ENCODE results near the gene RIT1. TPM values are rescaled to one million over a fixed set of nuclear protein-coding genes. Genes with fewer than 3 reads are reported as not detected.
A peak's percentile ranks its signal among the peaks of the same experiment; 100 is the strongest.
"Not testable (repeated sequence)": the region's sequence is repeated elsewhere in the genome, so short reads cannot be mapped to it uniquely, and the experiment has no call there.

RIT1 gene
- total RNA-seq, 4 donors from 2014 or later = 19.5 to 32.6 (median 27.4) TPM

DNA sequence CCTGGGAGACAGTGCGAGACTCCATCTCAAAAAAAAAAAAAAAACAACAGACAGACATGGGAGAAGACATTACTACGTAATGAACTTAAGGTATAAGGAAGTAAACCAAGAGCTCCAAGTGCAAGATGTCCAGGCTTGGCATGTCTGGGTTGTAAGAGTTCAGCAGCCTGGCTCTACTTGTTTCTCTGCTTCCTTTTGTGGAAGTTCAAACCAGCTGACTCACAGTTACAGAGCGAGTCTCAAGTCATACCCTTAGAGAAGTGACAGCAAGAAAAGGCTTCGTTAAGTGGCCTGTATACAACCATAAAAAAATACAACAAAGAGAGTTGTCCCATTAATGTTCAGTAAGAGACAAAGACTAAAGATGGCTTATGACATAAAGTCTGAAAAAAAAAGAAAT is 1.3 kb downstream of the RIT1 start:
- H3K4me1 ChIP-seq = peaks cover 6 to 7% of the 10 kb centered on the region in 2 donors
- no peaks in the 10 kb centered on the region for H3K27me3 ChIP-seq
- DNase-seq = no peak
- intact Hi-C loops (cut with DNase I) = no loop called here
- 81 to 85% methylated on average over 4 of the region's 4 CpGs for WGBS, 2 donors
- H3K36me3 ChIP-seq = peaks cover 28 to 46% of the 10 kb centered on the region in 2 donors
- H3K27ac ChIP-seq = peak overlapping the region in 2 of 3 donors; percentile 91
- no peak for TF ChIP-seq POLR2A (IDR thresholded peaks at IDR 0.05)
- TF ChIP-seq, protein P1, sequence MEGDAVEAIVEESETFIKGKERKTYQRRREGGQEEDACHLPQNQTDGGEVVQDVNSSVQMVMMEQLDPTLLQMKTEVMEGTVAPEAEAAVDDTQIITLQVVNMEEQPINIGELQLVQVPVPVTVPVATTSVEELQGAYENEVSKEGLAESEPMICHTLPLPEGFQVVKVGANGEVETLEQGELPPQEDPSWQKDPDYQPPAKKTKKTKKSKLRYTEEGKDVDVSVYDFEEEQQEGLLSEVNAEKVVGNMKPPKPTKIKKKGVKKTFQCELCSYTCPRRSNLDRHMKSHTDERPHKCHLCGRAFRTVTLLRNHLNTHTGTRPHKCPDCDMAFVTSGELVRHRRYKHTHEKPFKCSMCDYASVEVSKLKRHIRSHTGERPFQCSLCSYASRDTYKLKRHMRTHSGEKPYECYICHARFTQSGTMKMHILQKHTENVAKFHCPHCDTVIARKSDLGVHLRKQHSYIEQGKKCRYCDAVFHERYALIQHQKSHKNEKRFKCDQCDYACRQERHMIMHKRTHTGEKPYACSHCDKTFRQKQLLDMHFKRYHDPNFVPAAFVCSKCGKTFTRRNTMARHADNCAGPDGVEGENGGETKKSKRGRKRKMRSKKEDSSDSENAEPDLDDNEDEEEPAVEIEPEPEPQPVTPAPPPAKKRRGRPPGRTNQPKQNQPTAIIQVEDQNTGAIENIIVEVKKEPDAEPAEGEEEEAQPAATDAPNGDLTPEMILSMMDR (IDR thresholded peaks at IDR 0.05) = no peak
- H3K9me3 ChIP-seq = no peaks in the 10 kb centered on the region
- H3K4me3 ChIP-seq (replicated peaks in 1 of 3) = peak overlapping the region in 1 of 3 donors; percentile 74

DNA sequence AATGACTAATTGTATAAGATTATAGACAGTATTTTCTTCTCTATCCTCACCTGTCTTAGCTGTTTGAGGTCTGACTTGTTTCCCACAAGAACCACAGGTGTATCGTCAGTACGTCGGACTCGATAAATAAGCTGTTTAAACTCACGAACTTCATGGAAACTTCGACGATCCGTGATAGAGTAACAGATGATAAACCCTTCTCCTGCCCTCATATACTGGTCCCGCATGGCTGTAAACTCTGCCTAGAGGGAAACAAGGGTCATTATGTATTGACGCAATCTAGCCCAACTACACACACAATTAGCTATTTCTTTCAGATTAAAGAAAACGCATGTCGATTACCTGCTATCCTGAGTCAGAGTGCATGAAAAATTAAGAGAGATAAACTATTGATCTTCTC is 6.9 kb downstream of the RIT1 start:
- Histone ChIP-seq H3K4me3 (replicated peaks in 1 of 3) (no peak overlapping the region), H3K27me3 (no peaks in the 10 kb centered on the region), H3K9me3 (no peaks in the 10 kb centered on the region), H3K4me1 (no peaks in the 10 kb centered on the region), H3K36me3 (peaks cover 65 to 79% of the 10 kb centered on the region in 2 donors), H3K27ac (no peak overlapping the region)
- intact Hi-C loops (cut with DNase I) = no loop called here
- WGBS, 2 donors = 95 to 96% methylated on average over 12 of the region's 12 CpGs
- no peak for DNase-seq
- TF ChIP-seq, protein P1 (IDR thresholded peaks at IDR 0.05) = no peak
- TF ChIP-seq POLR2A (IDR thresholded peaks at IDR 0.05) = no peak

DNA sequence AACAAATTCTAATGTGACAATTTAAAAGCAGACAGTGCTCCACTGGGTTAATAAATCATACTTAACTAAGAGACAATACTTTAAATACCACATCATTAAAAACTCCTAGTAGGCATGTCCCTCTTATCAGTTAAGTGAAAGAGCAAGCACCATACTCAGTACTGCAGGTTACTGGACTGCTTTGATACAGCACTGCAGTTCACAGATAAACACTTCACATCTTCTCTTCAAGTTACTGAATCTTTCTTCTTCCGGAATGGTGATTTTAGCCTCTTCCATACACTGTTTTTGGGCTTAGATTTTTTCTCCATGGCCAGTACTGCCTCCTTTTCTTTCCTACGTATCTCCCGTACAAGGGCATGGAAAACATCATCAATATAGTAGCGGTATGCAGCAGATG is 11.0 kb downstream of the RIT1 start:
- Histone ChIP-seq H3K27ac (no peak overlapping the region), H3K4me1 (no peaks in the 10 kb centered on the region), H3K4me3 (replicated peaks in 1 of 3) (no peak overlapping the region), H3K27me3 (no peaks in the 10 kb centered on the region), H3K36me3 (peaks cover 67 to 68% of the 10 kb centered on the region in 2 donors), H3K9me3 (no peaks in the 10 kb centered on the region)
- whole genome bisulfite sequencing, 2 donors = 90 to 91% methylated on average over 4 of the region's 4 CpGs
- DNase-seq = no peak
- no peak for TF ChIP-seq POLR2A (IDR thresholded peaks at IDR 0.05)
- TF ChIP-seq, protein P1 (IDR thresholded peaks at IDR 0.05) = no peak
- intact Hi-C loops (cut with DNase I) = no loop called here

DNA sequence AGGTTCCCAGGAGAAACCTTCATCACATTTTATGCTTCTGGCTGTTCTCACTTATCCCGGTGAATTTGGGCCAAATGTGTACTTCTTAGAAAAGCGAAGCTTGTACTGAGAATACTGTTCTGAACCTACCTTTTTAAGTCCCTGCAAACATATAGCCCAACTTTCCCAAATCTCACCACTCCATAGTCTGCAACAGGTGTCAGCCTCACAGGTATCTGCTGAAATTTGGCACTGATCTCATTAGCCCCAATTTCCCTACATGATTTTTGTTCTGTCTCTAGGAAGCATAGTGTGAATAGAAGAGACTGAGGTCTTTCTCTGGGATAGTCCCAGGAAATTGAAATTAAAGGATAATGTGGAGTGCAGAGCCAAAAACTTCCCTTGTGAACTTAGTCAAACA is 11.5 kb downstream of the RIT1 start:
- no peak for TF ChIP-seq POLR2A (IDR thresholded peaks at IDR 0.05)
- Histone ChIP-seq H3K9me3 (no peaks in the 10 kb centered on the region), H3K27me3 (no peaks in the 10 kb centered on the region), H3K27ac (no peak overlapping the region), H3K4me3 (replicated peaks in 1 of 3) (no peak overlapping the region), H3K36me3 (peaks cover 62 to 63% of the 10 kb centered on the region in 2 donors), H3K4me1 (no peaks in the 10 kb centered on the region)
- 94 to 96% methylated on average over 2 of the region's 2 CpGs for WGBS, 2 donors
- intact Hi-C loops (cut with DNase I) = no loop called here
- no peak for DNase-seq

DNA sequence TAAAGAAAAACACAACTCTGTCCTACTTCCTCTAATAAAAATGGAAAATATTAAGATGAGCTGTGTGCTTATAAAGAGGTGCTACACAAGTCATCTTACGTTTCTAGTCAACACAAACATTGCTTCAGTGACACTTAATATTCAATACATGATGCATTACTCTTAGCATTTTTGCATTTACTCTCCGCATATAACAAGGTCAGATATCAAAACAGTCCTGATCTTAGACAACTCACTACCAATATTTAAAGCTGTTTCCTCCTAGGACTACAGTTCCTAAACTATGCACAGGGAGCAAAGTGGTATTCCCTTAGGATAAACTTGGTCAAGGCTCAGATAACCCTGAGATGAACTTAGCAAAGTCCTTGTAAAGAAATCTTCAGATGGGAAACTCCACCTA is 12.3 kb downstream of the RIT1 start:
- no peak overlapping the region for H3K27ac ChIP-seq
- H3K27me3 ChIP-seq = no peaks in the 10 kb centered on the region
- H3K4me1 ChIP-seq = no peaks in the 10 kb centered on the region
- no peaks in the 10 kb centered on the region for H3K9me3 ChIP-seq
- no peak for DNase-seq
- H3K36me3 ChIP-seq = peaks cover 54 to 55% of the 10 kb centered on the region in 2 donors
- 84 to 85% methylated on average over 2 of the region's 2 CpGs for WGBS, 2 donors
- H3K4me3 ChIP-seq (replicated peaks in 1 of 3) = no peak overlapping the region
- intact Hi-C loops (cut with DNase I) = no loop called here
- TF ChIP-seq, protein P1 (IDR thresholded peaks at IDR 0.05) = no peak
- TF ChIP-seq POLR2A (IDR thresholded peaks at IDR 0.05) = no peak

DNA sequence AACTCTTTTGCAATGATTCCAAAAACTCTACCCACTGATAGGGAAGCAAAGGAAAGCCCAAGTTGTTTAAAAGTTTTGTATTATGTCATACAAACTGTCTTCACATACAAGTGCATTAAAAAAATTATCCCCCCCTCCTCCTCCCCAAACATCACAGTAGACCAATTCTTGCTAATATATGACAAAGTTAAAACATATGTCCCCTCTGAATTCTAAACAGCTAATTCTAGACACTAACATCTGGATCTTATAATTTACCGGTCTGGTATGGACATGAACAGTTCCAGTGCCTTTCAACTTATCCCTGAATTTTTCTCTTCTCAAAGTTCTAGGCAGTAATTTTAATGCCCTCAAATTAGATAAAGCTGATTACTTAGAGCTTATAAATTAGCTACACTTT is 13.4 kb downstream of the RIT1 start:
- Histone ChIP-seq H3K4me1 (peaks cover 0 to 7% of the 10 kb centered on the region in 2 donors), H3K4me3 (replicated peaks in 1 of 3) (no peak overlapping the region), H3K9me3 (no peaks in the 10 kb centered on the region), H3K36me3 (peaks cover 42 to 43% of the 10 kb centered on the region in 2 donors), H3K27ac (no peak overlapping the region), H3K27me3 (no peaks in the 10 kb centered on the region)
- no peak for TF ChIP-seq POLR2A (IDR thresholded peaks at IDR 0.05)
- TF ChIP-seq, protein P1 (IDR thresholded peaks at IDR 0.05) = no peak
- DNase-seq = no peak
- 76 to 81% methylated on average over 1 of the region's 1 CpG for WGBS, 2 donors
- intact Hi-C loops (cut with DNase I) = no loop called here

DNA sequence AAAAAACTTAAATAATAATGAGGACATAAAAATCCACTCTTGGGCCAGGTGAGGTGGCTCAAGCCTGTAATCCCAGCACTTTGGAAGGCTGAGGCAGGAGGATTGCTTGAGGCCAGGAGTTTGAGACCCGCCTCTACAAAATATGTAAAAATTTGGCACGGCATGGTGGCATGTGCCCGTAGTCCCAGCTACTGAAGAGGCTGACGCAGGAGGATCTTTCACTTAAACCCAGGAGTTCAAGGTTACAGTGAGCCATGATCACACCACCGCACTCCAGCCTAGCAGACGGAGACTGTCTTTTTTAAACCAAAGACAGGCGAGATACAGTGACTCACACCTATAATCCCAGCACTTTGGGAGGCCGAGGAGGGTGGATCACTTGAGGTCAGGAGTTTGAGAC is 14.7 kb downstream of the RIT1 start:
- H3K4me1 ChIP-seq; H3K27me3 ChIP-seq; H3K9me3 ChIP-seq; H3K4me3 ChIP-seq (replicated peaks in 1 of 3); H3K27ac ChIP-seq; DNase-seq; intact Hi-C loops (cut with DNase I): not testable (repeated sequence)
- 95 to 96% methylated on average over 8 of the region's 8 CpGs for WGBS, 2 donors
- peaks cover 30 to 35% of the 10 kb centered on the region in 2 donors for H3K36me3 ChIP-seq

DNA sequence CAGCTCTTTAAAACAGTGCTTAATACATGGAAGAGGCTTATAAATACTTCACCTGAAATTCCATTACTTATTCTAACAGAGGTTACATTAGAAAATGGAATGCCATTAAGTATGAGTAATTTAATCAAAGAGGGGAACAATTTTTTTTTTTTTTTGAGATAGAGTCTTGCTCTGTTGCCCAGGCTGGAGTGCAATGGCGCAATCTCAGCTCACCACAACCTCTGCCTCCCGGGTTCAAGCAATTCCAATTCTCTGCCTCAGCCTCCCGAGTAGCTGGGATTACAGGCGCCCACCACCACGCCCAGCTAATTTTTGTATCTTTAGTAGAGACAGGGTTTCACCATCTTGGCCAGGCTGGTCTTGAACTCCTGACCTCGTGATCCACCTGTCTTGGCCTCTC is 15.5 kb downstream of the RIT1 start:
- H3K4me3 ChIP-seq (replicated peaks in 1 of 3); intact Hi-C loops (cut with DNase I); H3K4me1 ChIP-seq; H3K27me3 ChIP-seq; H3K27ac ChIP-seq; DNase-seq; H3K9me3 ChIP-seq: not testable (repeated sequence)
- 92 to 97% methylated on average over 6 of the region's 6 CpGs for WGBS, 2 donors
- H3K36me3 ChIP-seq = peaks cover 21 to 26% of the 10 kb centered on the region in 2 donors
